ENCODE data around the gene FRMD5.
"Not testable (repeated sequence)": the region's sequence is repeated elsewhere in the genome, so short reads cannot be mapped to it uniquely, and the experiment has no call there.

The FRMD5 gene

GRCh38 chr15:43877371-43877770 is 317.7 kb downstream of the FRMD5 start:
- TF ChIP-seq, protein P1, sequence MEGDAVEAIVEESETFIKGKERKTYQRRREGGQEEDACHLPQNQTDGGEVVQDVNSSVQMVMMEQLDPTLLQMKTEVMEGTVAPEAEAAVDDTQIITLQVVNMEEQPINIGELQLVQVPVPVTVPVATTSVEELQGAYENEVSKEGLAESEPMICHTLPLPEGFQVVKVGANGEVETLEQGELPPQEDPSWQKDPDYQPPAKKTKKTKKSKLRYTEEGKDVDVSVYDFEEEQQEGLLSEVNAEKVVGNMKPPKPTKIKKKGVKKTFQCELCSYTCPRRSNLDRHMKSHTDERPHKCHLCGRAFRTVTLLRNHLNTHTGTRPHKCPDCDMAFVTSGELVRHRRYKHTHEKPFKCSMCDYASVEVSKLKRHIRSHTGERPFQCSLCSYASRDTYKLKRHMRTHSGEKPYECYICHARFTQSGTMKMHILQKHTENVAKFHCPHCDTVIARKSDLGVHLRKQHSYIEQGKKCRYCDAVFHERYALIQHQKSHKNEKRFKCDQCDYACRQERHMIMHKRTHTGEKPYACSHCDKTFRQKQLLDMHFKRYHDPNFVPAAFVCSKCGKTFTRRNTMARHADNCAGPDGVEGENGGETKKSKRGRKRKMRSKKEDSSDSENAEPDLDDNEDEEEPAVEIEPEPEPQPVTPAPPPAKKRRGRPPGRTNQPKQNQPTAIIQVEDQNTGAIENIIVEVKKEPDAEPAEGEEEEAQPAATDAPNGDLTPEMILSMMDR (conservative IDR thresholded peaks at IDR 0.05; ENCODE audit: low read length) = no peak
- DNase-seq (ENCODE audit: low read depth) = no peak
- no peak overlapping the region for H3K4me3 ChIP-seq (ENCODE audit: low read length)

GRCh38 chr15:43876872-43877271 is 318.2 kb downstream of the FRMD5 start:
- no peak for DNase-seq (ENCODE audit: low read depth)
- TF ChIP-seq, protein P1 (conservative IDR thresholded peaks at IDR 0.05; ENCODE audit: low read length) = no peak
- no peak overlapping the region for H3K4me3 ChIP-seq (ENCODE audit: low read length)

DNA sequence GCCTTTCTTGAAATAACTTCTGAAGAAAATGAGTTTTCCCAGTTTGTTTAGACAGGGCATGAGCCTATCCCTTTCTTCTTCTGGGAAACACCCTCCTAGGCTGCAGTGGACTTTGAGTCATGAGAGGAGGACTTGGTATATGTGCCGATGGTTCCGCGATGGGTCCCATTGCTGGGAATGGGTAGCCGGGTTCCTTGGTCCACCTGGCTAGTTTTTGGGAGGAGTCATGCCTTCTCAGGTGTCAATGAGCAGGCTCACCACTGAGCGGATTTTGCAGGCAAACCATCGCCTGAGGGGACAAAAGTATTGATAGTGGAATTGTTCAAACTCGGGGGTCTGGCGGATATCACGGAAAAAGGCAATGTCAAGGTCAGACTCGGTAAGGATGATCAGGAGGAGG is 321.4 kb downstream of the FRMD5 start:
- H3K4me3 ChIP-seq (ENCODE audit: low read length) = no peak overlapping the region
- DNase-seq (ENCODE audit: low read depth) = no peak
- TF ChIP-seq, protein P1 (conservative IDR thresholded peaks at IDR 0.05; ENCODE audit: low read length) = no peak

DNA sequence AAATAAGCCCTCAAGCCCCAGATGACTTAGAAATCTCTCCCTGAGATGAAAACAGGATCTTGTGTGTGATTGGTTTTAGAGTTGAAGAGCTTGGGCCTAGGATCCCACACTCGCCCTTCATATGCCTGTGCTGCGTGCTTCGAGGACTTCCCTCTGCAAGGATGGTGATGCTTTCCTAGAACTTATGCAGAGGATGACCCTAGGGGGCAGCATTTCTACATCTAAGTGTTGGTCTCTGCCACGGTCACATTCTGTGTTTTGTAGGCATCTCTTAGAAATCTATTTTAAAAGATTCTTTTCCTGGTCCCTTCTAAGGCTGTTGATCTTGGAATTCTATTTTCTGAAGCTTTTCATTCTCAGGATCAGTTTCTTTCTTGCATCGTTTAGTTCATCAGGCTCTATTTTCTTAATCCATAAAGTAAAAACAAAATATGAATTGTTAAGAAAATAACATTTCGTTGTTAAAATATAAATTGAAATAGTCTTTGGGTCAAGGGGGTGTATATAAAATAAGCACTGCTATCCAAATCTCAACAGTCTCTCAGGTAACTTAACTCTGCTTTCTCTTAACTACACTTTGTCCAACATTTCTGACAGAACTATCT is 322.6 kb downstream of the FRMD5 start:
- DNase-seq (ENCODE audit: low read depth) = peak; percentile 83
- no peak overlapping the region for H3K4me3 ChIP-seq (ENCODE audit: low read length)
- TF ChIP-seq, protein P1 (conservative IDR thresholded peaks at IDR 0.05; ENCODE audit: low read length) = peak; percentile 90

GRCh38 chr15:43871835-43872234 is 323.2 kb downstream of the FRMD5 start:
- DNase-seq (ENCODE audit: low read depth) = no peak
- H3K4me3 ChIP-seq (ENCODE audit: low read length) = no peak overlapping the region
- TF ChIP-seq, protein P1 (conservative IDR thresholded peaks at IDR 0.05; ENCODE audit: low read length) = no peak

DNA sequence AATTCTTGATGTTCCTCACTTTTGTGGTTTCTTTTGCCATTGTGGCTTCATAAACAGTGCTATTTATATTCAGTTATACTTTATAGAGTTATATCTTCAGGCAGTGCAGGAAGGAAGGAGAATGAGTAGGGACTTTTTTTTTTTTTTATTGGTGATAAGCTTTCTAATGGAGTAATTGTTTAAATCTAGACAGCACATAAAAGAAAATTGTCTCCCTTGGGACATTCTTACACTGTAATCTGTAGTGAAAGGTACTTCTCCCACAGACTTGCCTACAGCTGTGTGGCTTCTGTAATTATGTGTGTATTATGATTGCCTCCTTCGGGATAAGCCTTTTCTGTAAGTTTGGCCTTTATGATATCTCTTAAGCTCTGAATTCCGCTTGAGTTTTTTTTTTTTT is 326.7 kb downstream of the FRMD5 start:
- no peak for DNase-seq (ENCODE audit: low read depth)
- TF ChIP-seq, protein P1 (conservative IDR thresholded peaks at IDR 0.05; ENCODE audit: low read length) = no peak
- no peak overlapping the region for H3K4me3 ChIP-seq (ENCODE audit: low read length)

GRCh38 chr15:43867096-43867495 is 328.0 kb downstream of the FRMD5 start:
- TF ChIP-seq, protein P1 (conservative IDR thresholded peaks at IDR 0.05; ENCODE audit: low read length) = no peak
- H3K4me3 ChIP-seq (ENCODE audit: low read length) = no peak overlapping the region

GRCh38 chr15:43866636-43867035 is 328.4 kb downstream of the FRMD5 start:
- H3K4me3 ChIP-seq (ENCODE audit: low read length); DNase-seq (ENCODE audit: low read depth): not testable (repeated sequence)

More at GRCh38 chr15:43867096-43867495, 328.0 kb downstream of the FRMD5 start:
- DNase-seq (ENCODE audit: low read depth) = no peak
